Endothelial cell (in vitro differentiated cells): Measurements from ENCODE around the gene SVIL. TPM values are rescaled to one million over a fixed set of nuclear protein-coding genes. Genes with fewer than 3 reads are reported as not detected.

ENCODE experiments used
- DNase-seq: peaks from one replicate; pipeline ENCODE4 v3.0.0; 2021; ENCODE audit warnings: low spot score
- H3K27ac Mint-ChIP-seq: one replicate; pipeline ENCODE4 v1.8.0; 2021; ENCODE audit warnings: mixed read lengths, inconsistent platforms; ENCODE audit not compliant: unreplicated experiment
- H3K27me3 Mint-ChIP-seq: one replicate; pipeline ENCODE4 v1.8.0; 2021; ENCODE audit warnings: mild to moderate bottlenecking, moderate library complexity, mixed read lengths, inconsistent platforms; ENCODE audit not compliant: unreplicated experiment
- H3K36me3 Mint-ChIP-seq: one replicate; pipeline ENCODE4 v1.8.0; 2021; ENCODE audit warnings: mild to moderate bottlenecking, low read depth, mixed read lengths, inconsistent platforms; ENCODE audit not compliant: unreplicated experiment
- H3K4me1 Mint-ChIP-seq: one replicate; pipeline ENCODE4 v1.8.0; 2021; ENCODE audit warnings: mild to moderate bottlenecking, mixed read lengths, inconsistent platforms; ENCODE audit not compliant: unreplicated experiment
- H3K4me3 Mint-ChIP-seq: one replicate; pipeline ENCODE4 v1.8.0; 2021; ENCODE audit warnings: mild to moderate bottlenecking, mixed read lengths, inconsistent platforms; ENCODE audit not compliant: unreplicated experiment
- H3K9me3 Mint-ChIP-seq: one replicate; pipeline ENCODE4 v1.8.0; 2021; ENCODE audit warnings: mixed read lengths, inconsistent platforms; ENCODE audit not compliant: unreplicated experiment
- total RNA-seq: library from RNA; stranded (reverse); fragmentation: NEBNext Ultra II Directional; extraction: Animal tissue kit (Norgen Biotek cat#: 25700); gene quantifications from one replicate; pipeline ENCODE4 v1.2.1, GENCODE V29; 2021; ENCODE audit not compliant: unreplicated experiment
- TF ChIP-seq, protein P1 (sequence below): fragments of 200-600 bp; sonication (generic); IDR thresholded peaks from one replicate; pipeline ENCODE4 v1.5.0; 2021; ENCODE audit warnings: antibody characterized with exemption; ENCODE audit not compliant: unreplicated experiment

SVIL gene
- total RNA-seq, 1 donor from 2014 or later = 125 TPM

DNA sequence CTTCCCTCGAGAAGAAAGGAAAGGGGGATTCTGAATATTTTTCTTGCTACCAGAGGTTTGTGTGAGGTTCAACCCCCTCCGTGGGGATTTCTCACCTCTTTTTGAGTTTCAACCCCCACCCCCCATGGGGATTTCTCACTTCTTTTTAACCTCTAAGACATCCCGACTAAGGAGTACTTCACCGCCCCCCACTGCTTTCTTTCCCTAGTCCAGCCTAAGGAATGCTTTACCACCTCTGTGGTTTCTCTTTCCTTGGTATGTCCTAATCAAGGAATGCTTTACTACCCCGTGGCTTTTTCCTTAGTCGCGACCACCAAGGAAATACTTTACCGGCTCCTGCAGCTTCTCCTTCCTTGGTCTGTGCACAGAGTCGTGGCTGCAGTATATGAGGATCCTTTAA, 196.5 kb downstream of the SVIL start:
- no peak for DNase-seq
- H3K27ac Mint-ChIP-seq = no peak overlapping the region
- H3K4me3 Mint-ChIP-seq = no peak overlapping the region
- TF ChIP-seq, protein P1, sequence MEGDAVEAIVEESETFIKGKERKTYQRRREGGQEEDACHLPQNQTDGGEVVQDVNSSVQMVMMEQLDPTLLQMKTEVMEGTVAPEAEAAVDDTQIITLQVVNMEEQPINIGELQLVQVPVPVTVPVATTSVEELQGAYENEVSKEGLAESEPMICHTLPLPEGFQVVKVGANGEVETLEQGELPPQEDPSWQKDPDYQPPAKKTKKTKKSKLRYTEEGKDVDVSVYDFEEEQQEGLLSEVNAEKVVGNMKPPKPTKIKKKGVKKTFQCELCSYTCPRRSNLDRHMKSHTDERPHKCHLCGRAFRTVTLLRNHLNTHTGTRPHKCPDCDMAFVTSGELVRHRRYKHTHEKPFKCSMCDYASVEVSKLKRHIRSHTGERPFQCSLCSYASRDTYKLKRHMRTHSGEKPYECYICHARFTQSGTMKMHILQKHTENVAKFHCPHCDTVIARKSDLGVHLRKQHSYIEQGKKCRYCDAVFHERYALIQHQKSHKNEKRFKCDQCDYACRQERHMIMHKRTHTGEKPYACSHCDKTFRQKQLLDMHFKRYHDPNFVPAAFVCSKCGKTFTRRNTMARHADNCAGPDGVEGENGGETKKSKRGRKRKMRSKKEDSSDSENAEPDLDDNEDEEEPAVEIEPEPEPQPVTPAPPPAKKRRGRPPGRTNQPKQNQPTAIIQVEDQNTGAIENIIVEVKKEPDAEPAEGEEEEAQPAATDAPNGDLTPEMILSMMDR = no peak
- no peaks in the 10 kb centered on the region for H3K27me3 Mint-ChIP-seq
- H3K4me1 Mint-ChIP-seq = no peaks in the 10 kb centered on the region
- peaks cover 12% of the 10 kb centered on the region for H3K36me3 Mint-ChIP-seq
- peaks cover 4% of the 10 kb centered on the region for H3K9me3 Mint-ChIP-seq

DNA sequence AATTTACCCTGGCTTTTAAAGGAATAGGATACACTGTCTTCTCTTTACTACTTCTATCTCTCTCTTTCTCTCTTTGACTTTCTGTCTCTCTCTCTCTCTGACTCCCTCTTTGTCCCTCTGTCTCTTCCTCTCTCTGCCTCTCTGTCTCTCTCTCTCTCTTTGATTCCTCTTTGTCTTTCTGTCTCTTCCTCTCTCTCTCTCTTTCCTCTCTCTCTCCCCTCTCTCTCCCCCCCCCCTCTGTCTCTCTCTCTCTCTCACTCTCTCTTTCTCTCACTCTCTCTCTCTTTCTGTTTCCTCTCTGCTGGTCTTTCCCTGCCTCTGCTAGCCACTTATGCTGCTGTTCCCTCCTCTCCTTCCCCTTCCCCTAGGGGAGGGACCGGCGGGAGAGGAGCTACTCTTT, 196.9 kb downstream of the SVIL start:
- Mint-ChIP-seq H3K4me3 (no peak overlapping the region), H3K4me1 (no peaks in the 10 kb centered on the region), H3K36me3 (peaks cover 12% of the 10 kb centered on the region), H3K27ac (no peak overlapping the region), H3K9me3 (peaks cover 4% of the 10 kb centered on the region), H3K27me3 (no peaks in the 10 kb centered on the region)
- TF ChIP-seq, protein P1 = no peak
- DNase-seq = no peak

DNA sequence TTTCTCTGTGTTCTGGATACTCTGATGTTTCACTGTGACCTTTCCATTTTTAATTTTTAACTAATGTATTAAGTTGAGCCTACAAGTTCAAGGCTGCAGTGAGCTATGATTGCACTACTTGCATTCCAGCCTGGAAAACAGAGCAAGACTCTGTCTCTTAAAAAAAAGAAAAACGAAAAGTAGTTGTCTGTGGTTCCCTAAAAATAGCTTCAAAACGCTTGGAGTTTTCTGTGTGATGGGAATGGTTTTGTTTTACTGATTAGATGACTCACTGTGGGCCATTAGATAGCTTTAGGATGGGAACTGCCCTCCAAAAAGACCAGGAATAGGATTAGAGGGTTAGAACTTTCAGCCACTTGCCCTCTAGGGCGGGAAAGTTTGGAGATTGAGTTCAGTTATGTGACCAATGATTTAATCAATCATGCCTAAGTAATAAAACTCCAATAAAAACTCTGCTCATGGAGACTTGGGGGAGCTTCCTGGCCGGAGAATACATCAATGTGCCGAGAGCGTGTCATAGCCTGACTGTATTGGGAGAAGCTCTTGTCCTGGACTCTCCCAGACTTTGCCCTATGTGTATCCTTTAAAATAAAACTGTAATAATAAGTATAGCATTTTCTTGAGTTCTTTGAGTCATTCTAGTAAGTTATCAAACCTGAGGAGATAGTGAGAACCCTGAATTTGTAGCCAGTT, 198.8 kb downstream of the SVIL start:
- Mint-ChIP-seq H3K4me3 (no peak overlapping the region), H3K27me3 (peaks cover 4% of the 10 kb centered on the region), H3K4me1 (no peaks in the 10 kb centered on the region), H3K36me3 (peaks cover 12% of the 10 kb centered on the region), H3K9me3 (peaks cover 4% of the 10 kb centered on the region), H3K27ac (no peak overlapping the region)
- no peak for DNase-seq
- TF ChIP-seq, protein P1 = no peak

DNA sequence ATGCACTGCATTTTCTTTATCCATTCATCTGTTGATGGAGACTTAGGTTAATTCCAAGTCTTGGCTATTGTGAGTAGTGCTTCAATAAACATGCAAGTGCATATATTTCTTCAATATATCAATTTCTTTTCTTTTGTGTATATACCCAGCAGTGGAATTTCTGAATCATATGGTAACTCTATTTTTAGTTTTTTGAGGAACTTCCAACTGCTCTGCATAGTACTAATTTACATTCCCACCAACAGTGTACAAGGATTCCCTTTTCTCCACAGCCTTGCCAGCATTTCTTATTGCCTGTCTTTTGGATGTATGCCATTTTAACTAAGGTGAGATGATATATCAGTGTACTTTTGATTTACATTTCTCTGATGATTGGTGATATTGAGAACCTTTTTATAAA, 200.7 kb downstream of the SVIL start:
- no peaks in the 10 kb centered on the region for H3K4me1 Mint-ChIP-seq

DNA sequence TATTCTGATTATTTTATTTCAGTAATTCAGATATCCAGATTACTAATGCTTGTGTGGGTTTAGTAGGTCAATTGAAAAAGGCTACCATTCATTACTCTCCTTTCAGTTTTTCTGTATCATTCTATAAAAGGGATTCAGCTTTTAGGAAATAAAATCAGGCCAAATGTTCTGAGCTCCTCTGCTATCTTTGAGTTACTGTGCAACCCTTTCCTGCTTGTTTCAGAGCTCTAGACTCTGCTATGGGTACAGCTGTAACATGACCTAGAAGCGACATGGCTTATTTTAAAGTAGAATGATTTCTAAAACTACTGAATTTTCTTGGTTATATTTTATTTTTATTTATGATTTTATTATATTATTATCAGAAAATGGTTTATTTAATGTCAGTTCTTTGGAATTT, 203.1 kb downstream of the SVIL start:
- no peak for DNase-seq
- TF ChIP-seq, protein P1 = no peak
- no peaks in the 10 kb centered on the region for H3K9me3 Mint-ChIP-seq
- no peaks in the 10 kb centered on the region for H3K4me1 Mint-ChIP-seq
- H3K36me3 Mint-ChIP-seq = no peaks in the 10 kb centered on the region
- H3K27ac Mint-ChIP-seq = no peak overlapping the region
- H3K27me3 Mint-ChIP-seq = peaks cover 4% of the 10 kb centered on the region
- H3K4me3 Mint-ChIP-seq = no peak overlapping the region

More for the DNA sequence above, 200.7 kb downstream of the SVIL start:
- Mint-ChIP-seq H3K36me3 (peaks cover 4% of the 10 kb centered on the region), H3K27ac (no peak overlapping the region), H3K4me3 (no peak overlapping the region), H3K9me3 (peaks cover 3% of the 10 kb centered on the region), H3K27me3 (peaks cover 4% of the 10 kb centered on the region)
- DNase-seq = no peak
- TF ChIP-seq, protein P1 = no peak
